Muscle layer of duodenum (tissue), 2 donors: ENCODE results near the gene RBM6.

Source experiments
- H3K27ac ChIP-seq: one replicate; pipeline ENCODE4 v1.7.0; 2013; ENCODE audit warnings: mild to moderate bottlenecking, low read length
- H3K27me3 ChIP-seq: one replicate; pipeline ENCODE4 v1.7.0; 2013; ENCODE audit warnings: low read depth, mild to moderate bottlenecking, control low read depth, low read length
- H3K36me3 ChIP-seq, 2 donors: one replicate each; pipeline ENCODE4 v1.7.0; 2013; ENCODE audit warnings: low read length in 2 of 2, control low read depth in 1 of 2, mild to moderate bottlenecking in 1 of 2; ENCODE audit not compliant: insufficient read depth in 2 of 2, control insufficient read depth in 1 of 2
- H3K4me1 ChIP-seq, 2 donors: one replicate each; pipeline ENCODE4 v1.7.0; 2013; ENCODE audit warnings: low read length in 2 of 2, mild to moderate bottlenecking in 2 of 2, control low read depth in 1 of 2, moderate library complexity in 1 of 2; ENCODE audit not compliant: insufficient read depth in 2 of 2, control insufficient read depth in 1 of 2
- H3K4me3 ChIP-seq, 2 donors: one replicate each; pipeline ENCODE4 v1.7.0; 2013; ENCODE audit warnings: low read length in 2 of 2, low read depth in 1 of 2, mild to moderate bottlenecking in 1 of 2
- H3K9me3 ChIP-seq, 2 donors: one replicate each; pipeline ENCODE4 v1.7.0; 2013; ENCODE audit warnings: low read length in 2 of 2, control low read depth in 1 of 2, mild to moderate bottlenecking in 1 of 2; ENCODE audit not compliant: control insufficient read depth in 1 of 2
- donor health status: healthy.

Gene RBM6

GRCh38 chr3:50123394-50124051 lies 183.6 kb downstream of the RBM6 start:
- Histone ChIP-seq H3K27ac (no peak overlapping the region), H3K36me3 (peaks cover 15 to 29% of the 10 kb centered on the region in 2 donors), H3K4me1 (peaks cover 4 to 32% of the 10 kb centered on the region in 2 donors), H3K9me3 (no peaks in the 10 kb centered on the region), H3K27me3 (no peaks in the 10 kb centered on the region), H3K4me3 (no peak overlapping the region)

GRCh38 chr3:50124052-50124799 lies 184.3 kb downstream of the RBM6 start:
- Histone ChIP-seq H3K4me1 (peaks cover 4 to 32% of the 10 kb centered on the region in 2 donors), H3K27ac (no peak overlapping the region), H3K9me3 (no peaks in the 10 kb centered on the region), H3K27me3 (no peaks in the 10 kb centered on the region), H3K36me3 (peaks cover 11 to 23% of the 10 kb centered on the region in 2 donors), H3K4me3 (no peak overlapping the region)

GRCh38 chr3:50124800-50125178 lies 184.8 kb downstream of the RBM6 start:
- H3K4me1 ChIP-seq = peaks cover 4 to 32% of the 10 kb centered on the region in 2 donors
- peaks cover 8 to 17% of the 10 kb centered on the region in 2 donors for H3K36me3 ChIP-seq
- H3K4me3 ChIP-seq = no peak overlapping the region
- H3K27me3 ChIP-seq = no peaks in the 10 kb centered on the region
- no peaks in the 10 kb centered on the region for H3K9me3 ChIP-seq
- no peak overlapping the region for H3K27ac ChIP-seq

GRCh38 chr3:50125541-50126286 lies 185.8 kb downstream of the RBM6 start:
- Histone ChIP-seq H3K9me3 (no peaks in the 10 kb centered on the region), H3K27ac (no peak overlapping the region), H3K4me3 (no peak overlapping the region), H3K36me3 (peaks cover 0 to 8% of the 10 kb centered on the region in 2 donors), H3K27me3 (no peaks in the 10 kb centered on the region), H3K4me1 (peaks cover 4 to 32% of the 10 kb centered on the region in 2 donors)

GRCh38 chr3:50126287-50127211 lies 186.6 kb downstream of the RBM6 start:
- Histone ChIP-seq H3K9me3 (no peaks in the 10 kb centered on the region), H3K27me3 (no peaks in the 10 kb centered on the region), H3K36me3 (peaks cover 0 to 6% of the 10 kb centered on the region in 2 donors), H3K4me3 (no peak overlapping the region), H3K4me1 (peaks cover 4 to 32% of the 10 kb centered on the region in 2 donors), H3K27ac (no peak overlapping the region)
